NCI-H2171 treated with DMSO at 0.1 percent for 48 hours (cell line): ENCODE data around the gene C16orf92.

Experiments used
- DNase-seq: peaks from one replicate; lab custom pipeline; 2025; lab: John Stamatoyannopoulos, UW

C16orf92 gene

GRCh38 chr16:29989111-29989858, 33.7 kb upstream of the C16orf92 start:
- no peak for DNase-seq

- no peak for DNase-seq
These were observed 33.0 kb upstream of the C16orf92 start for GRCh38 chr16:29990034-29990433.

- DNase-seq: no peak
These were observed 32.0 kb upstream of the C16orf92 start for GRCh38 chr16:29990883-29991570.

GRCh38 chr16:29991571-29991904, 31.5 kb upstream of the C16orf92 start:
- DNase-seq: no peak

- no peak for DNase-seq
These were observed 30.5 kb upstream of the C16orf92 start for GRCh38 chr16:29992344-29992967.

GRCh38 chr16:29993191-29993902, 29.7 kb upstream of the C16orf92 start:
- DNase-seq: no peak

- no peak for DNase-seq
These were observed 28.9 kb upstream of the C16orf92 start for GRCh38 chr16:29993903-29994599.

GRCh38 chr16:29994600-29995323, 28.2 kb upstream of the C16orf92 start:
- DNase-seq: peak; percentile 36

- DNase-seq: peak; percentile 94
These were observed 27.6 kb upstream of the C16orf92 start, which contains the start of gene HIRIP3 for GRCh38 chr16:29995324-29995910. TSS of gene HIRIP3 (minus strand) at chr16:29995617. CDS start at chr16:29995605, 12 bp downstream.

- DNase-seq: peak; percentile 95
These were observed 26.9 kb upstream of the C16orf92 start, which contains the start of gene INO80E for GRCh38 chr16:29995911-29996765. TSS of gene INO80E (plus strand) at chr16:29996241. CDS start at chr16:29996311, 70 bp downstream.

GRCh38 chr16:29996766-29997250, 26.2 kb upstream of the C16orf92 start:
- no peak for DNase-seq

- no peak for DNase-seq
These were observed 23.4 kb upstream of the C16orf92 start for GRCh38 chr16:29999605-30000004.

GRCh38 chr16:30000735-30001631, 22.0 kb upstream of the C16orf92 start:
- DNase-seq: no peak

- DNase-seq: no peak
These were observed 20.2 kb upstream of the C16orf92 start for GRCh38 chr16:30002614-30003346.

GRCh38 chr16:30003670-30004423, 19.2 kb upstream of the C16orf92 start:
- no peak for DNase-seq

GRCh38 chr16:30004424-30004776, 18.6 kb upstream of the C16orf92 start:
- DNase-seq: no peak

- peak; percentile 63 for DNase-seq
These were observed 18.2 kb upstream of the C16orf92 start for GRCh38 chr16:30004811-30005242.
